ENCODE results near the gene FIBP. TPM values are rescaled to one million over a fixed set of nuclear protein-coding genes. Genes with fewer than 3 reads are reported as not detected.
"Not testable (repeated sequence)": the region's sequence is repeated elsewhere in the genome, so short reads cannot be mapped to it uniquely, and the experiment has no call there.

The FIBP gene
- polyA plus RNA-seq, 1 donor from 2014 or later: 248 TPM

- no peaks in the 10 kb centered on the region for H4K20me1 ChIP-seq (ENCODE audit: insufficient read depth)
- H3K36me3 ChIP-seq (ENCODE audit: insufficient read depth, low read length): no peaks in the 10 kb centered on the region
- H3K27me3 ChIP-seq (ENCODE audit: insufficient read depth, low read depth, low read length): peaks cover 17% of the 10 kb centered on the region
- H3K9ac ChIP-seq (ENCODE audit: low read length): peak overlapping the region; percentile 26
- no peaks in the 10 kb centered on the region for H3K9me3 ChIP-seq (ENCODE audit: low read length)
- H3K4me3 ChIP-seq (ENCODE audit: low read length): no peak overlapping the region
- no peak overlapping the region for H2AFZ ChIP-seq (ENCODE audit: low read depth, low read length)
- peaks cover 4% of the 10 kb centered on the region for H3F3A ChIP-seq (ENCODE audit: insufficient read depth, low read length, poor library complexity, severe bottlenecking)
- no peak for TF ChIP-seq CTCF (IDR thresholded peaks at IDR 0.05; ENCODE audit: poor library complexity, severe bottlenecking)
- no peak for TF ChIP-seq EP300 (conservative IDR thresholded peaks at IDR 0.05; ENCODE audit: poor library complexity, severe bottlenecking)
- no peak for TF ChIP-seq SMC3 (conservative IDR thresholded peaks at IDR 0.05; ENCODE audit: poor library complexity)
- no peak for TF ChIP-seq POLR2AphosphoS5 (IDR thresholded peaks at IDR 0.05)
- TF ChIP-seq EZH2 (IDR thresholded peaks at IDR 0.05; ENCODE audit: borderline replicate concordance, insufficient read depth, low read length, poor library complexity, severe bottlenecking): no peak
- TF ChIP-seq MXI1 (conservative IDR thresholded peaks at IDR 0.05; ENCODE audit: poor library complexity, severe bottlenecking): no peak
- no peak for TF ChIP-seq REST (IDR thresholded peaks at IDR 0.05; ENCODE audit: borderline replicate concordance)
- no peak for TF ChIP-seq TAF1 (IDR thresholded peaks at IDR 0.05; ENCODE audit: low read depth)
- no peaks in the 10 kb centered on the region for H3K79me2 ChIP-seq (replicated peaks; ENCODE audit: insufficient read depth, low read length)
- H3K4me2 ChIP-seq (ENCODE audit: low read length): no peak overlapping the region
- H3K27ac ChIP-seq (ENCODE audit: low read length): no peak overlapping the region
- H3K9me2 ChIP-seq (ENCODE audit: insufficient read depth, low read length): no peaks in the 10 kb centered on the region
Measured at GRCh38 chr11:65894034-65894591, 5.8 kb upstream of the FIBP start.

- Histone ChIP-seq H3K9ac (ENCODE audit: low read length) (no peak overlapping the region), H3K4me2 (ENCODE audit: low read length) (no peak overlapping the region), H3K36me3 (ENCODE audit: insufficient read depth, low read length) (no peaks in the 10 kb centered on the region), H3K27me3 (ENCODE audit: insufficient read depth, low read depth, low read length) (peaks cover 5% of the 10 kb centered on the region), H3K9me3 (ENCODE audit: low read length) (no peaks in the 10 kb centered on the region), H3K79me2 (replicated peaks; ENCODE audit: insufficient read depth, low read length) (no peaks in the 10 kb centered on the region), H3K27ac (ENCODE audit: low read length) (no peak overlapping the region), H2AFZ (ENCODE audit: low read depth, low read length) (no peak overlapping the region), H4K20me1 (ENCODE audit: insufficient read depth) (no peaks in the 10 kb centered on the region), H3K9me2 (ENCODE audit: insufficient read depth, low read length) (no peaks in the 10 kb centered on the region), H3K4me3 (ENCODE audit: low read length) (peak overlapping the region; percentile 85), H3F3A (ENCODE audit: insufficient read depth, low read length, poor library complexity, severe bottlenecking) (peaks cover 4% of the 10 kb centered on the region)
- TF ChIP-seq SMC3 (conservative IDR thresholded peaks at IDR 0.05; ENCODE audit: poor library complexity) (no peak), EP300 (conservative IDR thresholded peaks at IDR 0.05; ENCODE audit: poor library complexity, severe bottlenecking) (no peak), TAF1 (IDR thresholded peaks at IDR 0.05; ENCODE audit: low read depth) (no peak), EZH2 (IDR thresholded peaks at IDR 0.05; ENCODE audit: borderline replicate concordance, insufficient read depth, low read length, poor library complexity, severe bottlenecking) (no peak), CTCF (IDR thresholded peaks at IDR 0.05; ENCODE audit: poor library complexity, severe bottlenecking) (no peak), REST (IDR thresholded peaks at IDR 0.05; ENCODE audit: borderline replicate concordance) (no peak), MXI1 (conservative IDR thresholded peaks at IDR 0.05; ENCODE audit: poor library complexity, severe bottlenecking) (no peak), RAD21 (conservative IDR thresholded peaks at IDR 0.05) (no peak), POLR2AphosphoS5 (IDR thresholded peaks at IDR 0.05) (no peak)
Measured at GRCh38 chr11:65892661-65893317, 4.5 kb upstream of the FIBP start.

GRCh38 chr11:65892137-65892540, 3.9 kb upstream of the FIBP start:
- Histone ChIP-seq H3K9ac (ENCODE audit: low read length) (peak overlapping the region; percentile 90), H3K4me3 (ENCODE audit: low read length) (peak overlapping the region; percentile 85)
- H3K79me2 ChIP-seq (replicated peaks; ENCODE audit: insufficient read depth, low read length); H3K4me2 ChIP-seq (ENCODE audit: low read length); H2AFZ ChIP-seq (ENCODE audit: low read depth, low read length); H3K27ac ChIP-seq (ENCODE audit: low read length); H3K36me3 ChIP-seq (ENCODE audit: insufficient read depth, low read length); H4K20me1 ChIP-seq (ENCODE audit: insufficient read depth); H3K9me2 ChIP-seq (ENCODE audit: insufficient read depth, low read length); H3F3A ChIP-seq (ENCODE audit: insufficient read depth, low read length, poor library complexity, severe bottlenecking); H3K9me3 ChIP-seq (ENCODE audit: low read length); H3K27me3 ChIP-seq (ENCODE audit: insufficient read depth, low read depth, low read length): not testable (repeated sequence)

All from neural cell (in vitro differentiated cells).